Parathyroid adenoma (tissue), 2 donors: ENCODE data around the gene SHC2.

Experiments
- H2AFZ ChIP-seq: fragments of 300-600 bp; sonication (generic); one replicate; pipeline ENCODE4 v1.7.0; 2017; ENCODE audit warnings: antibody characterized with exemption, mild to moderate bottlenecking
- H3K27ac ChIP-seq: fragments of 300-600 bp; sonication (generic); one replicate; pipeline ENCODE4 v1.7.0; 2017
- H3K27me3 ChIP-seq: fragments of 300-600 bp; sonication (generic); one replicate; pipeline ENCODE4 v1.7.0; 2017; ENCODE audit warnings: low read length; ENCODE audit not compliant: control insufficient read depth, insufficient read depth
- H3K36me3 ChIP-seq: fragments of 300-600 bp; sonication (generic); one replicate; pipeline ENCODE4 v1.7.0; 2017; ENCODE audit warnings: low read length; ENCODE audit not compliant: control insufficient read depth, insufficient read depth
- H3K4me1 ChIP-seq: fragments of 300-600 bp; sonication (generic); one replicate; pipeline ENCODE4 v1.7.0; 2017; ENCODE audit warnings: control low read depth
- H3K4me2 ChIP-seq: fragments of 300-600 bp; sonication (generic); one replicate; pipeline ENCODE4 v1.7.0; 2017; ENCODE audit warnings: low read length
- H3K4me3 ChIP-seq: fragments of 300-600 bp; sonication (generic); one replicate; pipeline ENCODE4 v1.7.0; 2017; ENCODE audit warnings: low read depth, low read length
- H3K79me2 ChIP-seq: fragments of 300-600 bp; sonication (generic); one replicate; pipeline ENCODE4 v1.7.0; 2017; ENCODE audit warnings: control low read depth
- H3K9ac ChIP-seq: fragments of 300-600 bp; sonication (generic); one replicate; pipeline ENCODE4 v1.7.0; 2017; ENCODE audit warnings: mild to moderate bottlenecking
- H3K9me3 ChIP-seq: fragments of 300-600 bp; sonication (generic); one replicate; pipeline ENCODE4 v1.7.0; 2017; ENCODE audit warnings: low read length; ENCODE audit not compliant: control insufficient read depth
- TF ChIP-seq, protein P1 (sequence below): fragments of 300-600 bp; sonication (generic); IDR thresholded peaks from one replicate; pipeline ENCODE4 v1.7.0; 2017; ENCODE audit warnings: antibody characterized with exemption, mild to moderate bottlenecking
- donor health status: primary hyperparathyroidism.

Gene SHC2

DNA sequence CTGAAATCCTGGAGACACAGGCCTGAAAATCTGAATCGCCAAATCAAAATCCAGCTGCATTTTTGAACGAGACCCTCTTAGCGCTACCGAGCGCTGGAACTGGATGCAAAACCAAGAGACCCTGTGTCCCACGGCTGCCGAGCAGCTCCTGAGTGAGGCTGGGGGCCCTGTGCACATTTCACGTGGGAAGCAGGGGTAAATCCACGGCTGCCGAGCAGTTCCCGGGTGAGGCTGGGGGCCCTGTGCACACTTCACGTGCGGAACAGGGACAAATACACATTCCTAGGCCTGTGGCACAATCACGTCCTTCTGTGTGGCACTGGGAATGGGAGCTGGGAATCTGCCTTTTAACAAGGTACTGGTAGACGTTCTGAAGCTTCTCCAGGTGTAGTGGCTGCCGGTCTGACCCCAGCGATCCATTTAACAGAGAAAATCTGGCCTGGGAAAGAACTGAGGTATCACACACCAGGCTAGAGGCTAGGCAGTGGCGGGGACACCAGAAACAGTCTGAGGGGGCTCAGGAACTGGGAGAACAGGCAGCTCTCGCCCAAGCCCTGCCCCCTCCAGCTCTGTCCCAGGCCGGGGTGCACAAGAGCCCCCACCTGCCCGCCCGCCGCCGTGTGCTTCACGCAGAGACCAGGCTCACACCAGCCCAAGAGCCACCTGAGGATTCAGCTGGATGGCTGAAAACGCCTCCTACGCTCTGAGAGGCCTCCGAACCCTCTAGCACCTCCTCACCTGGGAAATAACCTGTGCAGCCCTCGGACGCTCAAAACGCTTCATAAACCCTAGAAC, 40.9 kb downstream of the SHC2 start:
- H3K36me3 ChIP-seq, result no peaks in the 10 kb centered on the region
- H3K27me3 ChIP-seq, result no peaks in the 10 kb centered on the region
- H3K4me3 ChIP-seq, result no peak overlapping the region
- TF ChIP-seq, protein P1, sequence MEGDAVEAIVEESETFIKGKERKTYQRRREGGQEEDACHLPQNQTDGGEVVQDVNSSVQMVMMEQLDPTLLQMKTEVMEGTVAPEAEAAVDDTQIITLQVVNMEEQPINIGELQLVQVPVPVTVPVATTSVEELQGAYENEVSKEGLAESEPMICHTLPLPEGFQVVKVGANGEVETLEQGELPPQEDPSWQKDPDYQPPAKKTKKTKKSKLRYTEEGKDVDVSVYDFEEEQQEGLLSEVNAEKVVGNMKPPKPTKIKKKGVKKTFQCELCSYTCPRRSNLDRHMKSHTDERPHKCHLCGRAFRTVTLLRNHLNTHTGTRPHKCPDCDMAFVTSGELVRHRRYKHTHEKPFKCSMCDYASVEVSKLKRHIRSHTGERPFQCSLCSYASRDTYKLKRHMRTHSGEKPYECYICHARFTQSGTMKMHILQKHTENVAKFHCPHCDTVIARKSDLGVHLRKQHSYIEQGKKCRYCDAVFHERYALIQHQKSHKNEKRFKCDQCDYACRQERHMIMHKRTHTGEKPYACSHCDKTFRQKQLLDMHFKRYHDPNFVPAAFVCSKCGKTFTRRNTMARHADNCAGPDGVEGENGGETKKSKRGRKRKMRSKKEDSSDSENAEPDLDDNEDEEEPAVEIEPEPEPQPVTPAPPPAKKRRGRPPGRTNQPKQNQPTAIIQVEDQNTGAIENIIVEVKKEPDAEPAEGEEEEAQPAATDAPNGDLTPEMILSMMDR, result no peak
- no peaks in the 10 kb centered on the region for H3K9me3 ChIP-seq
- no peak overlapping the region for H2AFZ ChIP-seq
- no peaks in the 10 kb centered on the region for H3K79me2 ChIP-seq
- no peak overlapping the region for H3K9ac ChIP-seq
- no peaks in the 10 kb centered on the region for H3K4me1 ChIP-seq
- no peak overlapping the region for H3K27ac ChIP-seq
- H3K4me2 ChIP-seq, result no peak overlapping the region

DNA sequence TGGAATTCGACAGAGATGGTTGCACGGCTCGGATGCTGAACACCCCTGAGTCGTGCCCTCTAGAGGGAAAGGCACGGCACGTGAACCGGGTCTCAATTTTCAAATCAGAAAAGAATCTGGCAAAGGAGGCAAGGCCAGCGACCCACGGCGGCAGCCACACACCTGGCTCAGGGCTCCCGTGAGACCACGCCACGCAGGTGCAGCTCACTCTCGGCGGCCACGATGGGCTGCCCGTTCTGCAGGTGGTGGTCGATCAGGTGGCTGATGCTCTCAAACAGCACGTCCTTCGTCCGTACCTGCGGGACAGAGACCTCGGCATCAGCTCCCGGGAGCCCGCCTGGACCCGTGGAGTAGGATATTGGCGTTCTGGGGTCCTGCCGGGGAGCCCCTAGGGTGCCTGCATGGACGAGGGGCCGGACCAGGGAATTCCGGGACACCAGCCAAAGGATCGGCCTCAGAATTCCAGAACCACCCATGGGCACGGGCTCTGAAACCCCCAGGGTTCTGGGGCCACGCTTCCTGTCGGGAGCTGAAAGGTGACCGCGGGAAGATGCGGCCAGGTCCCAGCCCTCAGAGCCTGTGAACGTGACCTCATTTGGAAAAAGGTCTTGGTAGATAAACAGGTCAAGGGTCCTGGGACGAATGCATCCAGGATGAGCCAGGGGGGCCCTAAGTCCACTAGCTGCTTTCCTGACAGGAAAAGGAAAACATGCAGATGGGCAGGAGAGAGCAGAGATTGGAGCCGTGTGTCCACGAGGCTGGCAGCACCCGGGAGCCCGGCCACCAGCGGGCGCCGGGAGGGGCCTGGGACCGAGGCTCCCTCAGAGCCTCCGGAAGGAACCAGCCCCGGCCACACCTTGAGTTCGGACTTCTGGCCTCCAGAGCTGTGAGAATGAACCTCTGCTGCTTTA, 41.8 kb downstream of the SHC2 start:
- H3K4me2 ChIP-seq, result no peak overlapping the region
- H3K9me3 ChIP-seq, result no peaks in the 10 kb centered on the region
- no peak overlapping the region for H3K4me3 ChIP-seq
- H3K27ac ChIP-seq, result no peak overlapping the region
- no peaks in the 10 kb centered on the region for H3K36me3 ChIP-seq
- H3K27me3 ChIP-seq, result no peaks in the 10 kb centered on the region
- no peaks in the 10 kb centered on the region for H3K79me2 ChIP-seq
- H3K4me1 ChIP-seq, result no peaks in the 10 kb centered on the region
- TF ChIP-seq, protein P1, result no peak
- no peak overlapping the region for H2AFZ ChIP-seq
- no peak overlapping the region for H3K9ac ChIP-seq

DNA sequence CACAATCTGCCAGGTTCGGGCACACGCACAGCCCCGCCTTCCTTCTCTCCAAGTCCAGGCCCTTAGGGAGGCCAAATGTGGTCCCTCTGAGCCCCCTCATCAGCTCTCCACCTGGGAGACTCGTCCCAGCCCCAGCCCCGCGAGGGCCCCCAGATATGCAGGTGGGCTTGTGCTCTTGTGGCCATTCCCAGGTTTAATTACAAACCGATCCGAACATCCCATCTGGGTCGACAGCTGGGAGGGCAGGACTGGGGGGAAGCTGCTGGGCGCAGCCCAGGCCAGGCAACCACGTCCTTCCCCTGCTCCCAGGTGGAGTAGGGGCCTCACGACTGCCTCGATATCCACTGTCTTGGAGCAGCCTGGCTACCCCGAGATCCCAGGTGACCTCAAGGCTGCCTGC, 44.4 kb downstream of the SHC2 start:
- TF ChIP-seq, protein P1, result no peak
- Histone ChIP-seq H3K4me1 (no peaks in the 10 kb centered on the region), H3K4me2 (no peak overlapping the region), H3K27me3 (no peaks in the 10 kb centered on the region), H3K9ac (no peak overlapping the region), H3K4me3 (no peak overlapping the region), H3K27ac (no peak overlapping the region), H3K9me3 (no peaks in the 10 kb centered on the region), H3K36me3 (no peaks in the 10 kb centered on the region), H3K79me2 (no peaks in the 10 kb centered on the region), H2AFZ (no peak overlapping the region)

DNA sequence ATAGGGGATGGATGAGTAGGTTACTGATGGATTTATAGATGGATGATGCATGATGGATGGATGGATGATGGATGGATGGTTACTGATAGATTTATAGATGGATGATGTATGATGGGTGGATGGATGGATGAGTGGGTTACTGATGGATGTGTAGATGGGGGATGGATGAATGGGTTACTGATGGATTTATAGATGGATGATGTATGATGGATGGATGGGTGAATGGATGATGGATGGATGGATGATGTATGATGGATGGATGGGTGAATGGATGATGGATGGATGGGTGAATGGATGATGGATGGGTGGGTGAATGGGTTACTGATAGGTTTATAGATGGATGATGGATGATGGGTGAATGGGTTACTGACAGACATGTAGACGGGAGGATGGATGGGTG, 45.5 kb downstream of the SHC2 start:
- Histone ChIP-seq H3K27me3 (no peaks in the 10 kb centered on the region), H3K9ac (no peak overlapping the region), H3K4me2 (no peak overlapping the region), H3K9me3 (no peaks in the 10 kb centered on the region), H3K27ac (no peak overlapping the region), H3K79me2 (no peaks in the 10 kb centered on the region), H2AFZ (no peak overlapping the region), H3K36me3 (no peaks in the 10 kb centered on the region), H3K4me1 (no peaks in the 10 kb centered on the region), H3K4me3 (no peak overlapping the region)
- TF ChIP-seq, protein P1, result no peak
